RWPE2 (cell line): ENCODE data around the gene CHKB.
"Not testable (repeated sequence)": the region's sequence is repeated elsewhere in the genome, so short reads cannot be mapped to it uniquely, and the experiment has no call there.

Experiments
- ATAC-seq: fragments of 200-7000 bp; cut with Tn5 transposase; 3 replicates; pipeline ENCODE4 v1.9.1; 2021; ENCODE audit warnings: low read depth
- DNase-seq: peaks from one replicate; pipeline ENCODE4 v3.0.0-alpha.2; 2020; ENCODE audit warnings: low spot score
- H3K27ac ChIP-seq: fragments of 450-650 bp; 2 replicates; pipeline ENCODE4 v1.5.1; 2017; ENCODE audit warnings: mild to moderate bottlenecking; ENCODE audit not compliant: poor library complexity, severe bottlenecking
- H3K27me3 ChIP-seq: fragments of 250-450 bp; sonication (Bioruptor Pico); 2 replicates; pipeline ENCODE4 v1.5.1; 2021; ENCODE audit warnings: mild to moderate bottlenecking, moderate library complexity; ENCODE audit not compliant: insufficient read depth, poor library complexity, severe bottlenecking
- H3K36me3 ChIP-seq: fragments of 250-450 bp; sonication (Bioruptor Pico); 2 replicates; pipeline ENCODE4 v1.5.1; 2020; ENCODE audit warnings: low read depth, mild to moderate bottlenecking, moderate library complexity
- H3K4me1 ChIP-seq: fragments of 250-450 bp; sonication (Bioruptor Pico); 2 replicates; pipeline ENCODE4 v1.5.1; 2021; ENCODE audit warnings: mild to moderate bottlenecking, moderate library complexity; ENCODE audit not compliant: insufficient read depth, poor library complexity, severe bottlenecking
- H3K4me3 ChIP-seq: fragments of 250-450 bp; sonication (Bioruptor Pico); 2 replicates; pipeline ENCODE4 v1.5.1; 2021; ENCODE audit warnings: mild to moderate bottlenecking, moderate library complexity; ENCODE audit not compliant: severe bottlenecking
- H3K9me3 ChIP-seq: fragments of 250-450 bp; sonication (Bioruptor Pico); 2 replicates; pipeline ENCODE4 v1.5.1; 2021; ENCODE audit warnings: mild to moderate bottlenecking, moderate library complexity; ENCODE audit not compliant: severe bottlenecking
- TF ChIP-seq, protein P1 (sequence below): fragments of 450-650 bp; IDR thresholded peaks from one replicate; pipeline ENCODE4 v1.5.1; 2017; ENCODE audit warnings: mild to moderate bottlenecking, moderate library complexity; ENCODE audit not compliant: poor library complexity, severe bottlenecking

Gene CHKB

GRCh38 chr22:50620593-50621355, 38.1 kb upstream of the CHKB start:
- peak overlapping the region; percentile 20 for H3K4me3 ChIP-seq
- peak overlapping the region; percentile 68 for H3K27ac ChIP-seq
- ATAC-seq (peak; percentile 71), DNase-seq (no peak)
- peaks cover 24% of the 10 kb centered on the region for H3K4me1 ChIP-seq
- TF ChIP-seq, protein P1, sequence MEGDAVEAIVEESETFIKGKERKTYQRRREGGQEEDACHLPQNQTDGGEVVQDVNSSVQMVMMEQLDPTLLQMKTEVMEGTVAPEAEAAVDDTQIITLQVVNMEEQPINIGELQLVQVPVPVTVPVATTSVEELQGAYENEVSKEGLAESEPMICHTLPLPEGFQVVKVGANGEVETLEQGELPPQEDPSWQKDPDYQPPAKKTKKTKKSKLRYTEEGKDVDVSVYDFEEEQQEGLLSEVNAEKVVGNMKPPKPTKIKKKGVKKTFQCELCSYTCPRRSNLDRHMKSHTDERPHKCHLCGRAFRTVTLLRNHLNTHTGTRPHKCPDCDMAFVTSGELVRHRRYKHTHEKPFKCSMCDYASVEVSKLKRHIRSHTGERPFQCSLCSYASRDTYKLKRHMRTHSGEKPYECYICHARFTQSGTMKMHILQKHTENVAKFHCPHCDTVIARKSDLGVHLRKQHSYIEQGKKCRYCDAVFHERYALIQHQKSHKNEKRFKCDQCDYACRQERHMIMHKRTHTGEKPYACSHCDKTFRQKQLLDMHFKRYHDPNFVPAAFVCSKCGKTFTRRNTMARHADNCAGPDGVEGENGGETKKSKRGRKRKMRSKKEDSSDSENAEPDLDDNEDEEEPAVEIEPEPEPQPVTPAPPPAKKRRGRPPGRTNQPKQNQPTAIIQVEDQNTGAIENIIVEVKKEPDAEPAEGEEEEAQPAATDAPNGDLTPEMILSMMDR = peak; percentile 75
- H3K36me3 ChIP-seq = no peaks in the 10 kb centered on the region
- H3K27me3 ChIP-seq = no peaks in the 10 kb centered on the region
- no peaks in the 10 kb centered on the region for H3K9me3 ChIP-seq

GRCh38 chr22:50614296-50614695, 31.6 kb upstream of the CHKB start:
- DNase-seq, ATAC-seq, H3K36me3 ChIP-seq, H3K27ac ChIP-seq, H3K9me3 ChIP-seq, H3K27me3 ChIP-seq, H3K4me3 ChIP-seq, H3K4me1 ChIP-seq: not testable (repeated sequence)

DNA sequence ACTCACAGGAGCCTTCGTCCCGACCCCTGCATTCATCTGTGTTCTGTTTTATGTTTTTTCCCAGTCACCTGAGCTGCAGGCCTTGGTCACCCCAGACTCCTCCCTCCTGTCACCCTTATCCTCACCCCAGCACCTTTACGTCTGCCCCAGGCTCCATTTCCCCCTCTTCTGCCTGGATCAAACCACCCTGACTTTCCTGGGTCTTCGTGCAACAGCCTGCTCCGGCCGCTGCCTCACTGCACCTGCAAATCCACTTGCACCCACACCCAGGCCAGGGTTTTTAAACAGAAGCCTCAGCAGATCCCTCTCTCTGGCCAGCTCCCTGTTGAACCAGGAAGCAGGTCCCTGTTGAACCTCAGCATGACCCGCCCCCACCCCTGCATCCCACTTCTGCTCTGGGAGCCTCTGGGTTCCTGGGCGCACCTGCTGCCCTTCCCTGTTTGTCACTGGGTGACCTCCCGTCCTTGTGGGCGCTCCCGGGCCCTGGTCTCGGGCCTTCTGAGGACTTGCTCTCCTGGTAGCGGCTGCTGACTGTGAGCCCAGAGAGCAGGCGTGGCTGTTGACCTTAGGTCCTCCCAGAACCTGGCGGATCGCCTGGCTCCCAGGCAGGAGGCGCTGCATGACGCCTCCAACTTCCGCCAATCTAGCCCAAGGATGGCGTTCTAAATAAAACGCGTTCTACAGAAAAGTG, 30.8 kb upstream of the CHKB start:
- H3K4me3 ChIP-seq = no peak overlapping the region
- no peaks in the 10 kb centered on the region for H3K9me3 ChIP-seq
- H3K4me1 ChIP-seq = no peaks in the 10 kb centered on the region
- H3K27ac ChIP-seq = no peak overlapping the region
- H3K36me3 ChIP-seq = no peaks in the 10 kb centered on the region
- TF ChIP-seq, protein P1 = no peak
- DNase-seq (no peak), ATAC-seq (no peak)
- peaks cover 3% of the 10 kb centered on the region for H3K27me3 ChIP-seq

DNA sequence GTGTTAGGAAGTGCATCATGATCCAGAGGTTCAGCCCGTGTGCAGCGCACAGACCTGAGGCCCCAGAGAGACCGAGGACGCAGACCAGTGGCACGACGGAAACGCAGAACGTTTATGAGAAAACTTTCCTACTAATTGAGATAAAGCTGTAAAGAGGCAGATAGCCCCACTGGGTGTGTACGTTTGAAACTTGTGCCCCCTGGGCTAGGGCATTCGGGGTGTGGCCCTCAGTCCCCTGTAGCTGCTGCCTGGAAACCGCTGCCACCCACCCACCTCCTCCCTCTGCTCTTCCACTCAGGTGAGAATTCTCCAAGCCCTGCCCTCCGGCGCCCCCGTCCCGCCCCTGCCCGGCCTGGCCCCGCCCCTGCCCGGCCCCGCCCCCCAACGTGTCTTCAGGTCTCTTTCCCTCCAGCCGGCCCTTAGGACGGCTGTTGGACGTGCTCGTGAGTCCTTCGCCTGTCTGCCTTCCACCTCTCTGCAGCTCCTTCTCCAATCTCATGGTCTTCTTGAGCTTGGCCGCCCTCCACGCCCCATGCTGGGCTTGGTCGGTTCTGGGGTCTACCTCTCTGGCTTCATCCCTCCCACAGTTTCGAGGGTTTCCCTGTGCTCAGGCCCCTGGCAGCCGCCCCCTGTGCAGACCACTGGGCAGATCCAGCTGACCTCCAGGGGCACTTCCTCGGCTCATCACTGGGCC, 30.0 kb upstream of the CHKB start:
- peaks cover 3% of the 10 kb centered on the region for H3K27me3 ChIP-seq
- TF ChIP-seq, protein P1 = no peak

DNA sequence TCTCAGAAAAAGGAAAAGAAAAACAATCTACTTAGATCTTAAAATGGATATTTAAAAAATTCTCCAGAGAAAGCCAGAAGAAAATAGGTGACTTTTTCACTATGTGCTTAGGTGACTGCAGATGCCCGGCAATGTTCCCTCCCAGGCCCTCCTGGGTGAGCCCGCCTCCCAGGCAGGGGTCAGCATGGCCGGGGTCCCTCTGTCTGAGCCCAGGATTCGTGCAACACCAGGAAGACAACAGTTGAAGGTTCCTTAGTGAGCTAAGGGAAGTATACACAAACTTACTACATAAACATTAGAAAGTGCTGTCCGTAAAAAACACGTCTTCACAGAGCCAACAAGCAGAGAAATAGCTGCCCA, 29.5 kb upstream of the CHKB start:
- ATAC-seq = no peak
- Histone ChIP-seq H3K4me3 (no peak overlapping the region), H3K4me1 (no peaks in the 10 kb centered on the region), H3K27me3 (peaks cover 3% of the 10 kb centered on the region), H3K27ac (no peak overlapping the region), H3K9me3 (no peaks in the 10 kb centered on the region), H3K36me3 (no peaks in the 10 kb centered on the region)
- TF ChIP-seq, protein P1 = no peak
- DNase-seq = no peak

More for the DNA sequence above, 30.0 kb upstream of the CHKB start:
- peak; percentile 64 for ATAC-seq
- Histone ChIP-seq H3K4me3 (no peak overlapping the region), H3K27ac (no peak overlapping the region), H3K36me3 (no peaks in the 10 kb centered on the region), H3K9me3 (no peaks in the 10 kb centered on the region), H3K4me1 (no peaks in the 10 kb centered on the region)
- no peak for DNase-seq
